ENCODE measurements around the gene LY9.

- TF ChIP-seq YY1 (IDR thresholded peaks at IDR 0.05; ENCODE audit: insufficient read depth, insufficient read length) (no peak), ZNF274 (IDR thresholded peaks at IDR 0.05; ENCODE audit: low read depth, low read length) (no peak), SUZ12 (IDR thresholded peaks at IDR 0.05; ENCODE audit: extremely low read depth, insufficient read depth, insufficient read length) (no peak)
Measured at GRCh38 chr1:160806109-160806665, 10.2 kb downstream of the LY9 start.

All from NT2/D1 (cell line).